HG03064 (cell line): ENCODE measurements around the gene SCG5.

Source experiments
- ATAC-seq: cut with Tn5 transposase; IDR thresholded peaks from one replicate; pipeline ENCODE4 v1.9.1; 2021; ENCODE audit warnings: low read depth; ENCODE audit not compliant: unreplicated experiment

Gene SCG5

GRCh38 chr15:32657941-32658340 is 16.4 kb downstream of the SCG5 start:
- ATAC-seq, result no peak

DNA sequence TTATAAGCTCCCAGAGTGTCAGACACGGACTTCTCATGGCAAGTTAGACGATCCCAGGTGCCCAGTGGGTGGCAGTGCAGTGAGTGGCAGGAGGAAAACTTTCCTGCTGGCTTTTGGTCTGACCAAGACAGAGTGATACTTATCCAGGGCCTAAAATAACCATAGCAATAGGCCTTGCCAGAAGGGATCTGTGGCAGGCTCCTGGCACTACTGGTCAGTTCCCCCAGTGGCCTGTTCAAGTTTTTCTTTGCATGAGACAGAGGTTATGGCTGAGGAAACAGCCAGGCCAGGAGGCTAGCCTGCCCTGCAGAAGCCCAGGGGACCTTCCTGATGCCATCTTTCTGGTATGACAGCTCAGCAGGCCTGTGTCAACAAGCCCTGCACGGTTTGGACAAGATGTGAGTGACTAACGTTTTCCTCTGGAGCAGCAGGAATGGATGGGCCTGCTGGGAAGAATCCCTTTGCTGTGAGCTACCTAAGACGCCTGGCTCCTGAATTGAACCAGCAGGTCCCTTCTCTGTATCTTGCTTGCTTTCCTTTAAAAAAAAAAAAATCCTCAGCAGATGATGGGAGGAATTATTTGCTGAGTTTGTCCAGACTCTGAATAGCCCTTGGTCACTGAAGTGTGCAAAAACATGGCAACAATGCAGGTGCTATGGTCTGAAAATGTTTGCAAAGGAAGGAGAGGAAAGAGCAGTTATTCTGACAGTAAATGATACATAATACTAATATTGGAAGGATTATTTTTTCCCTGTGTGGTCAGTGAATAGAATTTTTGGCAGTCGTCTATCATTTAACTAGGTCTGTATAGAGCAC is 18.0 kb downstream of the SCG5 start:
- ATAC-seq, result no peak

DNA sequence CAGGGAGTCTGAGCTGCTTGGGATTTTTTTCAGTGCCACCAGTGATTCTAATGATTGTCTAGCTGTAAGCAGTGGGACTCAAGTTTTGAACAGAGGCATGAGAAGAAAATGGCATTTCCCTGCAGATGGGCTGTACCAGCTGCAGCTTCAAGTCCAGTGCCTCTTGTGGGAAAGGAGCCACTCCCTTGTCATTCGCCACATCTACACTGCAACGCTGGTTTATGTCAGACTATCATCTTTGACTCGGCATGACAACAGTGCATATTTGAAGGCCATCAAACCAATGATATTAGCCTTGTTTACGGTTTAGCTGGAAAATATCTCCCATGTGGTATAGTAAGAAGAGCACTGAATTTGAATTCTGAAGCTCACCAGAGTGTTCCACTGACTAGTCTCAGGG is 22.2 kb downstream of the SCG5 start:
- ATAC-seq, result no peak

GRCh38 chr15:32664796-32665195 is 23.3 kb downstream of the SCG5 start:
- no peak for ATAC-seq

GRCh38 chr15:32667321-32667720 is 25.8 kb downstream of the SCG5 start:
- ATAC-seq, result no peak

DNA sequence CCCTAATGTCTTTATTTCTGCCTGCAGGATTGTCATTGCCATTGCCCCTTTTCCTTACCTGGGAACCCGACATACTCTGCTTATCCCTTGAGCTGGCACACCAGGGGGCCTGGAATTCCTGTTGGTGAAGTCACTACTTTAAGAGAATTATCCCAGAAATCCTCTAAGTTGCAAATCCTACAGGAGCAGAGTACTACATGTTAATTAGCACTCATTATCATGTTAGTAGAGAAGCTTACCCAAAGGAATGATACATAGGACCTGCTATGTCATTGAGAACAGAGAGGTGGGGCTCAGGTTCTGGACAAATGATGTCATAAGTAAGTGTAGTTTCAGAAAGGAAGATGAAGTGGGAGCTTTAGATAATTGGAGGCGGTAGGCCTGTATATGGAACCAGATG is 27.4 kb downstream of the SCG5 start:
- no peak for ATAC-seq

GRCh38 chr15:32669896-32670611 is 28.5 kb downstream of the SCG5 start:
- no peak for ATAC-seq

GRCh38 chr15:32670623-32671022 is 29.1 kb downstream of the SCG5 start:
- ATAC-seq, result no peak

GRCh38 chr15:32671339-32672325 is 30.1 kb downstream of the SCG5 start:
- ATAC-seq, result no peak

DNA sequence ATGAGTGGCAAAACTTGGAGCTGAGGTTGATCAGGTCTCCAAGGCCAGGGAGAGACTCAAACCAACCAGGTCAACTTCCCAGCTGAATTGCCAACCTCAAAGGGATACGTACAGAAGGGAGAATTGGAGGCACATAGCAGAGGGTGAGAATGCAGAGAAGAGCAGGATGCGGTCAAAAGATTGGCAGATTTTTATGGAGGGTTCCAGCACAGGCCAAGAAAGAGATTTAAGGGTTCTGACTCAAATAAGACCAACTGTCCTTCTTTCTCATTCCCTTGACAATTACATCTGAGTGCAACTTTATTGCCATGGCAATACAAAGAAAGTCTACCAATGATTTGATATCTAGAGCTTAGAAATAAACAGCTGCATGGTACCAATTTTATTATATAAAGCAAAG is 33.2 kb downstream of the SCG5 start:
- ATAC-seq, result no peak

DNA sequence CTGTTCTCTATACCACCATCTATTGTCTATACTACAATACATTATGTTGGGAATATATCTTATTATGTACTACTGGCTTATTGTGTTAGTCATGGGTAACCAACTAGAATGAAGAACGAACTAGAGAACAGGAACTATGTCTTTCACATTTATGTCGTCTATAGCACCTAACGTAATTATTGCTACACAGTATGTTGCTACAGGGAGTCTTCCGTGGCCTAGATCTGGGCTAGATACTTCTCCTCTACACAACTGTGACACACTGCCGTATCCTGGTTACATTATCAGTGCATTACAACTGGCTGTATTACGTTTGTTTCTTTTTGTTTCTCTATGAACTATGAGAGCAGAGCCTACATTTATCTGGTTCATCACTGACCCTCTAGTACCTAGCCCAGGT is 34.0 kb downstream of the SCG5 start:
- ATAC-seq, result no peak

- ATAC-seq, result no peak
Measured at GRCh38 chr15:32676169-32676568, 34.7 kb downstream of the SCG5 start.

DNA sequence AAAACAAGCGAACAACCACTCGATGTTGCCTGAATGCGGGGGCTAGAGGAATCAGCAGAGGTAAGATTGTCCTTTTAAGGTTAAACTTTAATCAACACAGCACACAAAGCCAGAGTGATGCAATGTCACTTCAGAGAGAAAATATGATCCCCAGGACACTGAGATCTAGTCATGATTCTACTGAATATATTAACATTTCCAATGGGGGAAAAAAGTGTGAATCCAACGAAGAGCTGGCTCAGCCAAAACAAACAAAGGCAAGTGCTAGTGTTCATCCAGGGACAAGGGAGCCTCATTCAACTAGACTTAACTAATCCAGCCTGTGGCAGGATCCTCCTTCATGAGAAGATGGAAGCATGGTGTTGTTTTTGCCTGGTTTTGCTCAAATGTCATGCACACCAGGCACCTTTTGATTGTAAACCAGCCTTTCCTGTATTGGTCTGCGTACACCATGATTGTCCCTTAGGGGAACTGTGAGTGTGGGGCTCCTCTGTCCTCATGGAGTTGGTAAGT is 35.8 kb downstream of the SCG5 start:
- ATAC-seq, result no peak

GRCh38 chr15:32679298-32679690 is 37.8 kb downstream of the SCG5 start:
- ATAC-seq, result no peak

- ATAC-seq, result no peak
Measured at GRCh38 chr15:32682569-32682968, 41.1 kb downstream of the SCG5 start.

GRCh38 chr15:32682977-32683630 is 41.6 kb downstream of the SCG5 start:
- ATAC-seq, result no peak

GRCh38 chr15:32683906-32684584 is 42.5 kb downstream of the SCG5 start:
- no peak for ATAC-seq

DNA sequence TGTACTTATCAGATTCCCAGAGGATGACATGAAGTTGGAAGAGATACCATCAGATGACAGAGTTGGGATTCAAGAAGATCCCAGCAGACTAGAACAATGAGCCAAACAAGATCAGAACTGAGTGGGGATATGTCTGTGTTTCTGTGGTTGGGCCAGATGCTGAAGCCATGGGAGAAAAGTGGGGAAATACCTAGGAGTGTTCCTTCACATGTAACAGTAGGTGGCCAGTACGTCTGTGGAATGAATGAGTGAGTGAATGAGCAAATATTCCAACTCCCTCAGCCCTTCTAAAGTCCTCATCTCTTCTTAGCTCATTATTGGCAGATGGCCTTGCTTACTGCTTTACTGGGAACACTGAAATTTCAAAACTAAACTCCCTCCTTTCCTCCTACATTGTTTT is 44.1 kb downstream of the SCG5 start:
- no peak for ATAC-seq

DNA sequence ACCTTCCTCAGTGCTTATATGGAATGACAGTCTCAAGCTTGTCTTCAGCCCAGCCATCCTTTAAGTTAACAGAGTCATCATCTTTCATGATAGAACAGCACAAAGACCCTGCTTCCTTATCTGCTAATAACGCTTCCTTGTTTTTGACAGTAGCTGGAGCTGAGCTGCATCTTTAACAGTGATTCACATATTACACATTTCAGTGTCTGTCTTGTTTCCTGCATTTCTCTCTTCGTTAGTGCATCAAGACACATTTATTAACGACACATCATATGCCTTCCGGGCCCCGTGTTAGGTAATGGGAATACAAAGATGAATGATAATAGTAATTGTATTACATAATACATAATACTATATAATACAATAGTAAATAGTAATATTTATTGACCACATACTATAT is 46.0 kb downstream of the SCG5 start:
- ATAC-seq, result no peak
